AG09309 (cell line): ENCODE results near the gene CXCR4.
"Not testable (repeated sequence)": the region's sequence is repeated elsewhere in the genome, so short reads cannot be mapped to it uniquely, and the experiment has no call there.

Experiments used
- DNase-seq: peaks from one replicate; pipeline ENCODE4 v3.0.0-alpha.2; 2010; ENCODE audit warnings: low read depth
- H3K4me3 ChIP-seq: 2 replicates; pipeline ENCODE4 v1.5.1; 2011; ENCODE audit warnings: mild to moderate bottlenecking, low read depth, low read length, moderate library complexity; ENCODE audit not compliant: control insufficient read depth
- CTCF ChIP-seq: IDR thresholded peaks from 2 replicates; pipeline ENCODE4 v1.5.1; 2011; ENCODE audit warnings: mild to moderate bottlenecking, low read depth, low read length, inconsistent platforms; ENCODE audit not compliant: insufficient read depth, control insufficient read depth; ENCODE audit errors: missing control alignments

Gene CXCR4

GRCh38 chr2:136081582-136082210 is 36.3 kb downstream of the CXCR4 start:
- H3K4me3 ChIP-seq, result no peak overlapping the region
- no peak for TF ChIP-seq CTCF
- no peak for DNase-seq

- H3K4me3 ChIP-seq, result no peak overlapping the region
- no peak for DNase-seq
- no peak for TF ChIP-seq CTCF
Observed at GRCh38 chr2:136080114-136080513, 37.8 kb downstream of the CXCR4 start.

- TF ChIP-seq CTCF, result no peak
- H3K4me3 ChIP-seq, result no peak overlapping the region
- DNase-seq, result no peak
Observed at GRCh38 chr2:136077107-136077506, 40.8 kb downstream of the CXCR4 start.

- TF ChIP-seq CTCF, result no peak
- H3K4me3 ChIP-seq, result no peak overlapping the region
- DNase-seq, result no peak
Observed at GRCh38 chr2:136075476-136075875, 42.5 kb downstream of the CXCR4 start.

- no peak overlapping the region for H3K4me3 ChIP-seq
- TF ChIP-seq CTCF, result no peak
- DNase-seq, result no peak
Observed at GRCh38 chr2:136072621-136073020, 45.3 kb downstream of the CXCR4 start.

GRCh38 chr2:136071887-136072286 is 46.1 kb downstream of the CXCR4 start:
- H3K4me3 ChIP-seq, DNase-seq: not testable (repeated sequence)

- TF ChIP-seq CTCF, result no peak
- DNase-seq, result no peak
- no peak overlapping the region for H3K4me3 ChIP-seq
Observed at GRCh38 chr2:136070913-136071312, 47.0 kb downstream of the CXCR4 start.
